ENCODE data around the gene CBX6. TPM values are rescaled to one million over a fixed set of nuclear protein-coding genes. Genes with fewer than 3 reads are reported as not detected.

The CBX6 gene
- total and polyA plus RNA-seq, 5 experiments from 2014 or later: 5.8 to 66.7 (median 6.5) TPM

- DNase-seq (no peak), ATAC-seq (no peak)
- Mint-ChIP-seq H3K9me3 (no peaks in the 10 kb centered on the region), H3K27ac (no peak overlapping the region), H3K36me3 (no peaks in the 10 kb centered on the region), H3K27me3 (peaks cover 0 to 8% (median 0%) of the 10 kb centered on the region in 5 donors), H3K4me1 (no peaks in the 10 kb centered on the region), H3K4me3 (no peak overlapping the region)
- POLR2A ChIA-PET: no interaction called here
Measured at GRCh38 chr22:38819387-38819940, 52.6 kb downstream of the CBX6 start.

DNA sequence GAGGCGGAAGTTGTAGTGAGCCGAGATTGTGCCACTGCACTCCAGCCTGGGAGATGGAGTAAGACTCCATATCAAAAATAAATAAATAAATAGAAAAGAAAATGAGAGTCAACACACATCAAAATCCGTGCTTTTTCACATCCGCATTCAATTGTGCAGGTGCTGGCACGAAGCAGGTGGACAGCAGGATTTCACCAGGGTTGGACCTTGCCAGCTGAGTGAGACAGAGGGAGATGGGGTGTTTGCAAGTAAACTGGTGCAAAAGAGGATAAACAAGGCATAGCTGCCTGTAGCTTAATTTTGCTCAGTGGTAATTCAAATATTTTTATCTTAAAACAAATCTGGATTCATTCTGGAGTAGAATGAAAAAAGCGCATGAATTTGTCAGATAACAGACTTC is 54.8 kb downstream of the CBX6 start:
- ATAC-seq (no peak), DNase-seq (no peak)
- Mint-ChIP-seq H3K27me3 (peaks cover 0 to 14% (median 0%) of the 10 kb centered on the region in 5 donors), H3K36me3 (no peaks in the 10 kb centered on the region), H3K4me3 (no peak overlapping the region), H3K9me3 (no peaks in the 10 kb centered on the region), H3K4me1 (no peaks in the 10 kb centered on the region), H3K27ac (no peak overlapping the region)
- POLR2A ChIA-PET: interaction anchor here (1.4 kb wide), 1 partner anchor 26 kb away, joined by 3 read pairs; no protein-coding TSS in a partner anchor

GRCh38 chr22:38815842-38816241 is 56.2 kb downstream of the CBX6 start:
- peaks cover 0 to 5% (median 0%) of the 10 kb centered on the region in 9 donors for H3K9me3 Mint-ChIP-seq
- DNase-seq (no peak), ATAC-seq (no peak)
- no peak overlapping the region for H3K4me3 Mint-ChIP-seq
- POLR2A ChIA-PET: no interaction called here
- peaks cover 0 to 4% (median 0%) of the 10 kb centered on the region in 4 donors for H3K4me1 Mint-ChIP-seq
- H3K27me3 Mint-ChIP-seq: peaks cover 3 to 17% (median 5%) of the 10 kb centered on the region in 5 donors
- no peak overlapping the region for H3K27ac Mint-ChIP-seq
- H3K36me3 Mint-ChIP-seq: no peaks in the 10 kb centered on the region

Other genes with a start within 250 kb of the CBX6 start
- under 1 TPM; 0.29 to 0.96 TPM for gene FAM227A, start 215.8 kb downstream of the CBX6 start, total RNA-seq
- not detected for gene FAM227A, start 215.8 kb downstream of the CBX6 start, polyA plus RNA-seq
- 10 to 100 TPM; 33.2 to 36.7 TPM for gene CBY1, start 215.6 kb downstream of the CBX6 start, total RNA-seq
- gene CBY1, start 215.6 kb downstream of the CBX6 start, polyA plus RNA-seq: 10 to 100 TPM in 2 of 3 donors, 1 to 10 TPM in 1; 4.3 to 11.6 (median 11.2) TPM
- gene TOMM22, start 190.3 kb downstream of the CBX6 start, total RNA-seq: 10 to 100 TPM; 56.1 to 60.9 TPM
- 10 to 100 TPM; 67.2 to 79.3 (median 75.9) TPM for gene TOMM22, start 190.3 kb downstream of the CBX6 start, polyA plus RNA-seq
- 10 to 100 TPM; 50.5 to 52.6 TPM for gene JOSD1, start 171.3 kb downstream of the CBX6 start, total RNA-seq
- gene JOSD1, start 171.3 kb downstream of the CBX6 start, polyA plus RNA-seq: 1 to 10 TPM; 6.7 to 8.2 (median 7.8) TPM
- gene GTPBP1, start 166.3 kb downstream of the CBX6 start, total RNA-seq: 10 to 100 TPM; 64.6 to 73.3 TPM
- 10 to 100 TPM; 17.2 to 29.3 (median 22.6) TPM for gene GTPBP1, start 166.3 kb downstream of the CBX6 start, polyA plus RNA-seq
- gene SUN2, start 116.2 kb downstream of the CBX6 start, total RNA-seq: 1,000 to 10,000 TPM; 1,061 to 1,073 TPM
- gene SUN2, start 116.2 kb downstream of the CBX6 start, polyA plus RNA-seq: 100 to 1,000 TPM; 491 to 802 (median 518) TPM
- gene DNAL4, start 78.1 kb downstream of the CBX6 start, total RNA-seq: 10 to 100 TPM in 1 of 2 experiments, 1 to 10 TPM in 1; 9.3 to 11.5 TPM
- 10 to 100 TPM; 11.2 to 14.7 (median 13.1) TPM for gene DNAL4, start 78.1 kb downstream of the CBX6 start, polyA plus RNA-seq
- 10 to 100 TPM; 11.3 to 12.6 TPM for gene NPTXR, start 28.2 kb downstream of the CBX6 start, total RNA-seq
- 1 to 10 TPM in 1 of 3 donors, under 1 TPM in 2; 0.73 to 1.1 (median 0.87) TPM for gene NPTXR, start 28.2 kb downstream of the CBX6 start, polyA plus RNA-seq
- not detected for gene APOBEC3A, start 85.4 kb upstream of the CBX6 start, total RNA-seq
- gene APOBEC3A, start 85.4 kb upstream of the CBX6 start, polyA plus RNA-seq: not detected
- gene APOBEC3B, start 110.1 kb upstream of the CBX6 start, total RNA-seq: under 1 TPM in 1 of 2 experiments, not detected in 1; 0.47 TPM
- under 1 TPM in 1 of 3 donors, not detected in 2; 0.14 TPM for gene APOBEC3B, start 110.1 kb upstream of the CBX6 start, polyA plus RNA-seq
- gene APOBEC3C, start 142.0 kb upstream of the CBX6 start, total RNA-seq: 10 to 100 TPM; 24.3 to 26.9 TPM
- gene APOBEC3C, start 142.0 kb upstream of the CBX6 start, polyA plus RNA-seq: 100 to 1,000 TPM in 1 of 3 donors, 10 to 100 TPM in 2; 64.7 to 119 (median 66.5) TPM
- 10 to 100 TPM in 1 of 2 experiments, 1 to 10 TPM in 1; 9.6 to 11.0 TPM for gene APOBEC3D, start 148.9 kb upstream of the CBX6 start, total RNA-seq
- 1 to 10 TPM; 5.2 to 7.1 (median 6.0) TPM for gene APOBEC3D, start 148.9 kb upstream of the CBX6 start, polyA plus RNA-seq
- gene APOBEC3F, start 168.6 kb upstream of the CBX6 start, total RNA-seq: 10 to 100 TPM; 22.2 to 24.3 TPM
- gene APOBEC3F, start 168.6 kb upstream of the CBX6 start, polyA plus RNA-seq: 10 to 100 TPM in 1 of 3 donors, 1 to 10 TPM in 2; 7.0 to 10.1 (median 8.4) TPM
- gene APOBEC3G, start 205.1 kb upstream of the CBX6 start, total RNA-seq: 10 to 100 TPM; 24.3 to 27.4 TPM
- gene APOBEC3G, start 205.1 kb upstream of the CBX6 start, polyA plus RNA-seq: 100 to 1,000 TPM in 1 of 3 donors, 10 to 100 TPM in 2; 30.6 to 113 (median 38.7) TPM
- under 1 TPM in 1 of 2 experiments, not detected in 1; 0.55 TPM for gene APOBEC3H, start 225.0 kb upstream of the CBX6 start, total RNA-seq
- 1 to 10 TPM in 1 of 3 donors, not detected in 2; 3.2 TPM for gene APOBEC3H, start 225.0 kb upstream of the CBX6 start, polyA plus RNA-seq